OCI-LY7 (cell line): ENCODE measurements around the gene PARD6G.

Experiments used
- CTCF ChIP-seq: fragments of 200-600 bp; sonication (generic); conservative IDR thresholded peaks from 2 replicates; pipeline ENCODE4 v1.5.1; 2014; ENCODE audit warnings: mild to moderate bottlenecking, antibody characterized with exemption, low read length, moderate library complexity, mixed read lengths
- EZH2phosphoT487 ChIP-seq: fragments of 200-600 bp; sonication (generic); IDR thresholded peaks from 2 replicates; pipeline ENCODE4 v1.6.1; 2018; ENCODE audit warnings: low read depth, borderline replicate concordance, mild to moderate bottlenecking, mixed run types, antibody characterized with exemption, low read length, moderate library complexity, mixed read lengths

DNA sequence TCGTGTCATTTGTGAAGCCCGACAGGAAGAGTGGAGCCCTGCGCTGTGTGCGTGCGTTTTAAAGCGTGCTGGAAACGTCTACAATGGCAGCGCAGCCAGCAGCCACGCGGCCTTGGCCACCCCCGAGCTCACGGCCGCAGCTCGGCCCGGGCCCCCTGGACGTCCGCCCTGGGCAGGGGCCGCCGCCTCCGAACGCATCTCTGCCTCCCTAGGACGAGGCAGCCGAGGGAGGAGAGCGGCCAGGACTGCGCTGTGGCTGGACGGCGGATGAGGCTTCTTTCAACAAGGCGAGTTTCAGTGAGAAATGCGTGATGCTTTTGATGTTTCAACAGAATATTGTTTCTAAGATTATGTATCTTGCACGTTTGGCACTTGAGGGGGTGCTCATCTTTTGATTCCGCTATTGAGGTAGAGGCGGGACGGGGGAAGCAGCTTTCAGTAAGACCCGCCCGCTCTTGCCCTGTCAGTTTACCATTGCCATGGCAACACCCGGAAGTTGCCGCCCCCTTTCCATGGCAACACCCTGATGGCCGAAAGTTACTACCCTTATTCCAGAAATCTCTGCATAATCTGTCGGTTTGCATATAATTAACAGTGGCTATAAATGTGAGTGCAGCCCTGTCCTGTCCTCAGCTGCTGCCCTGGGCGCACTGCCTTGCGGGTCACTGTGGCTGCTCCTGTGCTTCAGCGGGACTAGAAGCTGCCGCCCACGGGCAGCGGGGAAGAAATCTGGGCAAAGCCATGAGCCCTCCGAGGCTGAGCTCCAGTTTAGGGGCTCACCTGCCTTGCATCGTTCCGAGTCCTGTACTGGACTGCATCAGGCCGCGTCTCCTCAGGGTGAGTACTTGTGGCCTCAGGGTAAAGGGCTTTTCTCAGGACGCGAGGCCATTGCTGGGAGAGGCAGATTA lies 99.6 kb downstream of the PARD6G start:
- TF ChIP-seq CTCF (no peak), EZH2phosphoT487 (no peak)
